ENCODE results near the gene TBC1D8. TPM values are rescaled to one million over a fixed set of nuclear protein-coding genes. Genes with fewer than 3 reads are reported as not detected.
A peak's percentile ranks its signal among the peaks of the same experiment; 100 is the strongest.

The TBC1D8 gene
- total and polyA plus RNA-seq, 2 of the 13 experiments (the other 11 are each of a cell fraction or from before 2014, with no cell fraction given): 45.1 to 95.4 TPM

- TF ChIP-seq E2F1 (CRISPR knock-in tag; IDR thresholded peaks at IDR 0.05) (peak; percentile 83), ZKSCAN1 (IDR thresholded peaks at IDR 0.05; ENCODE audit: low read length) (0 out of 2 replicates have a peak, but pooled peaks have one; percentile 46), ZNF331 (CRISPR knock-in tag; IDR thresholded peaks at IDR 0.05) (peak; percentile 98), AKAP8 (CRISPR knock-in tag; IDR thresholded peaks at IDR 0.05) (peak; percentile 83), ZNF850 (CRISPR knock-in tag; conservative IDR thresholded peaks at IDR 0.05) (peak; percentile 48; the same call in 1 of the 2 replicates), CREB1 (IDR thresholded peaks at IDR 0.05) (peak; percentile 87), CREB1 (CRISPR knock-in tag; IDR thresholded peaks at IDR 0.05) (peak; percentile 96), RAD21 (CRISPR knock-in tag; IDR thresholded peaks at IDR 0.05) (no peak; the same call in 1 of the 2 replicates), ZNF816 (CRISPR knock-in tag; IDR thresholded peaks at IDR 0.05; ENCODE audit: borderline replicate concordance) (peak; percentile 93; the same call in 1 of the 2 replicates), RARA (CRISPR knock-in tag; IDR thresholded peaks at IDR 0.05) (peak; percentile 81), NFE2 (CRISPR knock-in tag; IDR thresholded peaks at IDR 0.05) (0 out of 2 replicates have a peak, but pooled peaks have one; percentile 6), ZNF543 (CRISPR knock-in tag; IDR thresholded peaks at IDR 0.05) (peak; percentile 99), ADNP (CRISPR knock-in tag; IDR thresholded peaks at IDR 0.05) (no peak), SETDB1 (CRISPR knock-in tag; IDR thresholded peaks at IDR 0.05; ENCODE audit: borderline replicate concordance) (no peak), ZNF773 (CRISPR knock-in tag; IDR thresholded peaks at IDR 0.05; ENCODE audit: borderline replicate concordance) (peak; percentile 80; the same call in 1 of the 2 replicates), ATF2 (CRISPR knock-in tag; IDR thresholded peaks at IDR 0.05) (peak; percentile 98), SRSF4 (IDR thresholded peaks at IDR 0.05; ENCODE audit: low read depth, low read length, poor library complexity, severe bottlenecking) (peak; percentile 39), IRF2 (CRISPR knock-in tag; IDR thresholded peaks at IDR 0.05) (peak; percentile 99), ZSCAN20 (CRISPR knock-in tag; IDR thresholded peaks at IDR 0.05; ENCODE audit: borderline replicate concordance) (peak; percentile 89; the same call in 1 of the 2 replicates), ZNF878 (CRISPR knock-in tag; IDR thresholded peaks at IDR 0.05) (peak; percentile 100), ZNF619 (CRISPR knock-in tag; IDR thresholded peaks at IDR 0.05) (peak; percentile 99), EHMT2 (IDR thresholded peaks at IDR 0.05; ENCODE audit: borderline replicate concordance, low read depth, low read length) (0 out of 2 replicates have a peak, but pooled peaks have one; percentile 35), NKX3-1 (CRISPR knock-in tag; IDR thresholded peaks at IDR 0.05) (peak; percentile 85), SRY (CRISPR knock-in tag; IDR thresholded peaks at IDR 0.05) (peak; percentile 99), DNMT1 (CRISPR knock-in tag; IDR thresholded peaks at IDR 0.05) (no peak)
- TF ChIP-seq, protein P1, sequence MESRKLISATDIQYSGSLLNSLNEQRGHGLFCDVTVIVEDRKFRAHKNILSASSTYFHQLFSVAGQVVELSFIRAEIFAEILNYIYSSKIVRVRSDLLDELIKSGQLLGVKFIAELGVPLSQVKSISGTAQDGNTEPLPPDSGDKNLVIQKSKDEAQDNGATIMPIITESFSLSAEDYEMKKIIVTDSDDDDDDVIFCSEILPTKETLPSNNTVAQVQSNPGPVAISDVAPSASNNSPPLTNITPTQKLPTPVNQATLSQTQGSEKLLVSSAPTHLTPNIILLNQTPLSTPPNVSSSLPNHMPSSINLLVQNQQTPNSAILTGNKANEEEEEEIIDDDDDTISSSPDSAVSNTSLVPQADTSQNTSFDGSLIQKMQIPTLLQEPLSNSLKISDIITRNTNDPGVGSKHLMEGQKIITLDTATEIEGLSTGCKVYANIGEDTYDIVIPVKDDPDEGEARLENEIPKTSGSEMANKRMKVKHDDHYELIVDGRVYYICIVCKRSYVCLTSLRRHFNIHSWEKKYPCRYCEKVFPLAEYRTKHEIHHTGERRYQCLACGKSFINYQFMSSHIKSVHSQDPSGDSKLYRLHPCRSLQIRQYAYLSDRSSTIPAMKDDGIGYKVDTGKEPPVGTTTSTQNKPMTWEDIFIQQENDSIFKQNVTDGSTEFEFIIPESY (CRISPR knock-in tag; IDR thresholded peaks at IDR 0.05): no peak; the same call in none of the 2 replicates
- TF ChIP-seq, protein P2, sequence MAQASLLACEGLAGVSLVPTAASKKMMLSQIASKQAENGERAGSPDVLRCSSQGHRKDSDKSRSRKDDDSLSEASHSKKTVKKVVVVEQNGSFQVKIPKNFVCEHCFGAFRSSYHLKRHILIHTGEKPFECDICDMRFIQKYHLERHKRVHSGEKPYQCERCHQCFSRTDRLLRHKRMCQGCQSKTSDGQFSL (CRISPR knock-in tag; IDR thresholded peaks at IDR 0.05): peak; percentile 79; the same call in 1 of the 2 replicates
Observed at GRCh38 chr2:101001691-101002561, 149.3 kb downstream of the TBC1D8 start, which contains the start of gene RPL31 (continued).

Data from HepG2 (cell line).